CD4-positive, alpha-beta T cell (primary cell): Measurements from ENCODE around the gene CDK5RAP2. TPM values are rescaled to one million over a fixed set of nuclear protein-coding genes. Genes with fewer than 3 reads are reported as not detected.

Source experiments
- ATAC-seq: fragments of 200-7000 bp; cut with Tn5 transposase; one replicate; pipeline ENCODE4 v1.10.0; 2022; ENCODE audit warnings: mild to moderate bottlenecking; ENCODE audit not compliant: poor library complexity
- CTCF ChIA-PET: fragments of 350-600 bp; sonication (Branson Sonifier 250); formaldehyde crosslinking; loops from one replicate; lab custom pipeline; 2021; ENCODE audit warnings: antibody characterized with exemption, inconsistent platforms; lab: Charles Lee
- POLR2A ChIA-PET: fragments of 350-600 bp; sonication (Branson Sonifier 250); formaldehyde crosslinking; loops from one replicate; lab custom pipeline; 2021; ENCODE audit warnings: antibody characterized with exemption, inconsistent platforms; lab: Charles Lee
- DNase-seq, 14 experiments: peaks; one replicate each; pipeline ENCODE4 v3.0.0-alpha.2; 2013 to 2020; ENCODE audit warnings: mixed read lengths in 2 of 14
- H3K27ac ChIP-seq, 2 donors: one replicate each; pipeline versions ENCODE4 v1.5.1 to v1.7.0; 2013; ENCODE audit warnings: low read length in 2 of 2, low read depth in 1 of 2, mild to moderate bottlenecking in 1 of 2
- H3K27me3 ChIP-seq, 2 experiments: 1 replicate in 1 of 2; 2 replicates in 1 of 2; pipeline versions ENCODE4 v1.6.1 to v1.7.0; 2013; ENCODE audit warnings: low read length in 2 of 2, control low read depth in 1 of 2, mild to moderate bottlenecking in 1 of 2, moderate library complexity in 1 of 2; ENCODE audit not compliant: insufficient read depth in 2 of 2, control insufficient read depth in 1 of 2
- H3K36me3 ChIP-seq: one replicate; pipeline ENCODE4 v1.6.1; 2013; ENCODE audit warnings: low read length, control low read depth; ENCODE audit not compliant: insufficient read depth
- H3K4me1 ChIP-seq: one replicate; pipeline ENCODE4 v1.6.1; 2013; ENCODE audit warnings: low read length, control low read depth; ENCODE audit not compliant: insufficient read depth
- H3K4me3 ChIP-seq: one replicate; pipeline ENCODE4 v1.5.1; 2013; ENCODE audit warnings: mild to moderate bottlenecking, low read length, moderate library complexity
- H3K9me3 ChIP-seq, 2 experiments: 1 replicate in 1 of 2; 2 replicates in 1 of 2; pipeline versions ENCODE4 v1.6.1 to v1.7.0; 2013; ENCODE audit warnings: low read length in 2 of 2, mild to moderate bottlenecking in 2 of 2, control low read depth in 1 of 2, moderate library complexity in 1 of 2; ENCODE audit not compliant: control insufficient read depth in 1 of 2, insufficient read depth in 1 of 2
- H3K27ac Mint-ChIP-seq: one replicate; pipeline ENCODE4 v1.8.0; 2020; ENCODE audit warnings: mixed read lengths
- H3K27me3 Mint-ChIP-seq: one replicate; pipeline ENCODE4 v1.8.0; 2021; ENCODE audit warnings: mixed read lengths
- H3K36me3 Mint-ChIP-seq: one replicate; pipeline ENCODE4 v1.8.0; 2021; ENCODE audit warnings: low read depth, mixed read lengths
- H3K4me1 Mint-ChIP-seq: one replicate; pipeline ENCODE4 v1.8.0; 2021; ENCODE audit warnings: low read depth, mixed read lengths
- H3K4me3 Mint-ChIP-seq: one replicate; pipeline ENCODE4 v1.8.0; 2020; ENCODE audit warnings: mild to moderate bottlenecking, mixed read lengths
- H3K9me3 Mint-ChIP-seq: one replicate; pipeline ENCODE4 v1.8.0; 2020; ENCODE audit warnings: mixed read lengths
- CTCF ChIP-seq: fragments of 200-600 bp; IDR thresholded peaks from one replicate; pipeline ENCODE4 v1.8.0; 2022; ENCODE audit warnings: antibody characterized with exemption, mild to moderate bottlenecking
- intact Hi-C, 2 experiments: fragments of 100-400 bp; cut with DNase I in 1 of 2; cut with micrococcal nuclease in 1 of 2; formaldehyde crosslinking; loops; one replicate each; pipeline versions ENCODE4 v1.15.1 to v1.9.0; 2023 to 2025; cut with DNase I, micrococcal nuclease
- total RNA-seq, 174 experiments: library from RNA in 2 of 174; stranded (reverse) in 2 of 174; gene quantifications; one replicate each; pipeline ENCODE4 v1.2.3 and lab custom pipeline; 2021 to 2026

CDK5RAP2 gene
- total RNA-seq, 2 experiments from 2014 or later: 55.0 to 56.0 TPM

GRCh38 chr9:120353506-120353905, 226.5 kb downstream of the CDK5RAP2 start:
- Mint-ChIP-seq H3K36me3 (no peaks in the 10 kb centered on the region), H3K9me3 (no peaks in the 10 kb centered on the region), H3K27me3 (no peaks in the 10 kb centered on the region), H3K4me1 (no peaks in the 10 kb centered on the region), H3K27ac (no peak overlapping the region), H3K4me3 (no peak overlapping the region)
- ChIA-PET POLR2A (no interaction called here), CTCF (no interaction called here)
- H3K4me3 ChIP-seq: no peak overlapping the region
- H3K27ac ChIP-seq: no peak overlapping the region
- H3K36me3 ChIP-seq: no peaks in the 10 kb centered on the region
- DNase-seq (no peak), ATAC-seq (no peak)
- no peaks in the 10 kb centered on the region for H3K27me3 ChIP-seq
- intact Hi-C loops: no loop called here
- no peak for TF ChIP-seq CTCF
- no peaks in the 10 kb centered on the region for H3K4me1 ChIP-seq
- H3K9me3 ChIP-seq: no peaks in the 10 kb centered on the region

GRCh38 chr9:120351106-120351505, 228.9 kb downstream of the CDK5RAP2 start:
- ChIA-PET CTCF (no interaction called here), POLR2A (no interaction called here)
- no peaks in the 10 kb centered on the region for H3K27me3 Mint-ChIP-seq
- intact Hi-C loops: no loop called here
- no peaks in the 10 kb centered on the region for H3K4me1 ChIP-seq
- H3K9me3 Mint-ChIP-seq: no peaks in the 10 kb centered on the region
- DNase-seq (no peak), ATAC-seq (no peak)
- H3K36me3 ChIP-seq: no peaks in the 10 kb centered on the region
- H3K4me3 ChIP-seq: no peak overlapping the region
- H3K36me3 Mint-ChIP-seq: no peaks in the 10 kb centered on the region
- H3K27me3 ChIP-seq: no peaks in the 10 kb centered on the region
- TF ChIP-seq CTCF: no peak
- no peak overlapping the region for H3K4me3 Mint-ChIP-seq
- no peak overlapping the region for H3K27ac ChIP-seq
- H3K4me1 Mint-ChIP-seq: no peaks in the 10 kb centered on the region
- no peaks in the 10 kb centered on the region for H3K9me3 ChIP-seq
- no peak overlapping the region for H3K27ac Mint-ChIP-seq

GRCh38 chr9:120350596-120350995, 229.4 kb downstream of the CDK5RAP2 start:
- Histone ChIP-seq H3K27me3 (no peaks in the 10 kb centered on the region), H3K36me3 (no peaks in the 10 kb centered on the region), H3K4me1 (no peaks in the 10 kb centered on the region), H3K4me3 (no peak overlapping the region), H3K9me3 (no peaks in the 10 kb centered on the region), H3K27ac (no peak overlapping the region)
- TF ChIP-seq CTCF: no peak
- Mint-ChIP-seq H3K4me1 (no peaks in the 10 kb centered on the region), H3K36me3 (no peaks in the 10 kb centered on the region), H3K27ac (no peak overlapping the region), H3K9me3 (no peaks in the 10 kb centered on the region), H3K27me3 (no peaks in the 10 kb centered on the region), H3K4me3 (no peak overlapping the region)
- CTCF ChIA-PET: no interaction called here
- ATAC-seq (no peak), DNase-seq (no peak)
- intact Hi-C loops: no loop called here
- POLR2A ChIA-PET: no interaction called here
